ENCODE data around the gene CWC27.
"Not testable (repeated sequence)": the region's sequence is repeated elsewhere in the genome, so short reads cannot be mapped to it uniquely, and the experiment has no call there.

CWC27 gene

GRCh38 chr5:64789457-64789856, 20.7 kb downstream of the CWC27 start:
- no peak for DNase-seq

DNA sequence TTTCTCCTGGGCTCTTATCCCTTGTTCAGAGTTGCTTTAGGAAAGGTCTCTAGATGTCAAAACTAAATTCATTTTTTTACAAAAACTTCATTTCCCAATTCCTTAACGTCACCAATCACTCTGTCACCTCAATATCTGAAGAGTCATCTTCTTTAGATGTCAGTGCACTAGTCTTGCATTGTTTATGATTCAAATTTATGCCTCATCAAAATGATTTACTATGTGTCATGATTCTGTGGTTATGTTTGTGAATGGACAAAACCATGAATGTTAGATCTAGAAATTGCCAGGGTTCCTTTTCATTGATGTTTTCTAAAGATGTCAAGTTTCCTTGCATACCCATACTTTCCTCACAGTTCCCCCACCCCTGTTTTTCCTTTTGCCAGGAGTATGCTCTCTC, 21.5 kb downstream of the CWC27 start:
- no peak for DNase-seq

DNA sequence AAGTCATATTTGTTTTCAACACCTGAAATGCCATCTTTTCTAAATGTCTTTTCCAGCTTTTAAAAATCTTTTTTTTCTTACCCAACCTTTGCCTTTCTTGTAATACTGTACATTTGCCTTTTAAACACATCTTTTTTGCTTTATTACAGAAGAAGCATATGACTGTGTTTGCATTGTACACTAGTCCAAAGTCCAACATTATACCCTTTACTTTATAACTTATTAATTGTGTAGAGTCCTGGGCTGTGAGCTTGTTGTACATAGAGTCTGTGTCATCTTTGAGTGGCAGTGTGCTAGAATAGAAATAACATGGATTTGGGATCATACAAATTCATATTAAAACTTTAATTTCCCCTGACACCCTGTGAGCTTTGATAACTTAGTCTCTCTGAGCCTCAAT, 23.7 kb downstream of the CWC27 start:
- DNase-seq = no peak

GRCh38 chr5:64794053-64794770, 25.5 kb downstream of the CWC27 start:
- no peak for DNase-seq

DNA sequence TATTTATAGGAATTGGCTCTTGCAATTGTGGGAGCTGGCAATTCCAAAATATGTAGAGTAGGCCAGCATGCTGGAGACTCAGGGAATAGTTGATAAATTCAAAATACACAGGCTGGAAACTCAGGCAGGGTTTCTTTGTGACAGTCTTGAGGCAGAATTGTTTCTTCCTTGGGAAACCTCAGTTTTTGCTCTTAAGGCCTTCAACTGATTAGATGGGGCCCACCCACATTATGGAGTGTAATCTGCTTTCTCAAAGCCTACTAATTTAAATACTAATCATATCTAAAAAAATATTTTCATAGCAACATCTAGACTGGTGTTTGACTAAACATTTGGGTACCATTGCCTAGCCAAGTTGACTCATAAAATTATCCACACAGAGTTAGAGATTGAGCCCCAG, 27.6 kb downstream of the CWC27 start:
- no peak for DNase-seq

- DNase-seq = no peak
Observed at GRCh38 chr5:64800926-64801325, 32.2 kb downstream of the CWC27 start.

DNA sequence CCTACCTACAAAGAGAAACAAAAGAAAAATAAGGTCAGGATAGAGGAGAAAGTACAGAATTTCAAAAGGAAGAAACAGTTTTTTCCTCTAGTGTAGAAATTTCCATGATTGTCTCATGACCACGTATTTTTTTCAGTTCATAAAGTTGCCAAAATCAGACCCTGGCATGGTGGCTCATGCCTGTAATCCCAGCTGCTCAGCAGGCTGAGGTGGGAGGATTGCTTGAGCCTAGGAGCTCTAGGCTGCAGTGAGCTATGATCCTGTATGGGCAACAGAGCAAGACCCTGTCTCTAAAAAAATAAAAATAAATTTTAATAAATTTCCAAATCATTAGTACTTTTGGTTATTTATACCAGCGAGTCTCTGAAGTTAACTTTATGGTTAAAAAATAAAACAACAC, 37.8 kb downstream of the CWC27 start:
- no peak for DNase-seq

- no peak for DNase-seq
Observed at GRCh38 chr5:64807520-64807919, 38.8 kb downstream of the CWC27 start.

GRCh38 chr5:64811050-64811640, 42.4 kb downstream of the CWC27 start:
- peak; percentile 55 for DNase-seq

DNA sequence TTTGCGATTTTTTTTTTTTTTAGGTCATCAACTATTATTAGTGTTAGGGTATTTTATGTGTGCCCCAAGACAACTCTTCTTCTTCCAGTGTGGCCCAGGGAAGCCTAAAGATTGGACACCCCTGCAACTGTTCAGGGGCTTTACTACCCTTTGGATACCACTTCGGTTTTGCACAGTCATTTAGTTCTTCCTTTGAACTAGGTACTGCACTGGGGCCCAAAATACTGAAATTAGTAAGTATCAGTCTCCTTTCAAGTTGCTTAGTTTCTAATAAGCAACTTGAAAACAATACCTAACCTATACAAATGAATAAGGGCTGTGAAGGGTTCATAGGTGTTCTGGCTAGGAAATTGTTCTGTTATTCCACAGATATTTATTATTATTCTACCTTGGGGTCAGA, 45.3 kb downstream of the CWC27 start:
- no peak for DNase-seq

DNA sequence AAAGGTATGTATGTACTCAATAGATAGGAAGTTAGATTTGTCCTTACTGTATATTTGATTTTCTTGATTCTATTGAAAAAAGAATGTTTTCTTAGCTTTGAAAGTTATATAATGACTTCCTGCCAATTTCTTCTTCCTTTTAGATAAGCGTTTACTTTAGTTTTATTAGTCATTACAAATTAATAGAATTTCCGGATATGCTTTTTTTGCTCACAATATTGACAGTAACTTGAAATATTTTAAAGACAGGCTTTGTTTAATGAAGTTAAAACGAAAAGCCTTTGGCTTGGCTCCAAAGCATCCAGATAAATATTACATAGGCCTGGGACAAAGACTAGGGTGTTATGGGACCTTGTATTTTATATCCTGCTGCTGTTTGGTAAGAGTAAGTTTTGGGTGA, 49.5 kb downstream of the CWC27 start:
- DNase-seq = no peak

DNA sequence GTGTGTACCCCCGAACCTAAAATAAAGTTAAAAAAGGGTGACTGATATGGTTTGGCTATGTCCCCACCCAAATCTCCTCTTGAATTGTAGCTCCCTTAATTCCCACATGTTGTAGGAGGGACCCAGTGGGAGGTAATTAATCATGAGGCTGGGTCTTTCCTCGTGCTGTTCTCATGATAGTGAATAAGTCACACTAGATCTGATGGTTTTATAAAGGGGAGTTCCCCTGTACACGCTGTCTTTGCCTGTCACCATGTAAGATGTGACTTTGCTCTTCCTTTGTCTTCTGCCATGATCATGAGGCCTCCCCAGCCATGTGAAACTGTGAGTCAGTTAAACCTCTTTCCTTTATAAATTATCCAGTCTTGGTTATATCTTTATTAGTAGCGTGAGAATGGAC, 50.6 kb downstream of the CWC27 start:
- DNase-seq = not testable (repeated sequence)

DNA sequence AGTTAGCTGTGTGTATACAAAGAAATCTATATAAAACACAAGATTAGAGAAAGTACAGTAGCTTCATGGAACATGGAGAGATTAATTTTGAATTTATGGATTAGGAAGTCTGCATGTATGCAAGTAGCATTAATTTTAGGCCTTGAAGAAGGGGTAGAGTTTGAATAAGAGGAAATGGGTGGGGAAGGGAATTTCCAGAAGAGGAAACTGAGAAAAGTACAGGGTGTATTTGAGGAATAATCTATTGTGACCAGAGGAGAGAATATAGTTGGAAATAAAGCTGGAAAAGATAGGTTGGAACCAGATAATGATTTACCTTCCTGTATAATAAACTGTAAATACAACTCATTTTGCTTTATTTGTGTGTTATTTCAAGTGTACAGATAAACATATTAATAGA, 53.6 kb downstream of the CWC27 start:
- DNase-seq = no peak

DNA sequence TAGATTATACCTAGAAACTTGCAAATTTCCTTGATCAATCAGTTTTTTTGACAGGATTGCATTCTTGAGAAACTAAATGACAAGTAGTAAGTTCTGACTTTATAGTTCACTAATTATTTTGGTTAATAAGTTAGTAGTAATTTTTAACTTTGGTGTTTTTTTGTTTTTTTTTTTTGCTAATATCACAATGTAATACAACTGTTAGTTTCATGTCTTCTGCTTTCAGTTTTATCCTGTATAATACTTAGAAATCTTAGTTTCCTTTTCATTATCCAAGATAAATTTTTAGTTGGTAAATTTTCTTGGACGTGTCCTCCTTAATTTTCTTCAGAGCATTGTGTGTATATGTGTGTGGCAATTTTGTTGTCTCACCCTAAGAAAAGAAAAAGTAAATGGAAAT, 57.8 kb downstream of the CWC27 start:
- DNase-seq = no peak

DNA sequence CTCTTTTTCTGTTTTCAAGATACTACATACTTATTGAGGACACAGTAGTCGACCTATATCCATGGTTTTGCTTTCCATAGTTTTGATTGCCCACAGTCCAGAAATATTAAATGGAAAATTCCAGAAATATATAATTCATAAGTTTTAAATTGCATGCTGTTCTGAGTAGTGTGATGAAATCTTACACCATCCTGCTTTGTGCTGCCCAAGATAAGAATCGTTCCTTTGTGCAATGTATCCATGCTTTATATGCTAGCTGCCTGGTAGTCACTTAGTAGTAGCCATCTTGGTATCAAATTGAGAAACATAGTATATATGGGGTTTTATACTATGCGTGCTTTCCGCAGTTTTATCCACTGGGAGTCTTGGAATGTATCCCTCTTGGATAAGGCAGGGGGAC, 59.0 kb downstream of the CWC27 start:
- DNase-seq = no peak

DNA sequence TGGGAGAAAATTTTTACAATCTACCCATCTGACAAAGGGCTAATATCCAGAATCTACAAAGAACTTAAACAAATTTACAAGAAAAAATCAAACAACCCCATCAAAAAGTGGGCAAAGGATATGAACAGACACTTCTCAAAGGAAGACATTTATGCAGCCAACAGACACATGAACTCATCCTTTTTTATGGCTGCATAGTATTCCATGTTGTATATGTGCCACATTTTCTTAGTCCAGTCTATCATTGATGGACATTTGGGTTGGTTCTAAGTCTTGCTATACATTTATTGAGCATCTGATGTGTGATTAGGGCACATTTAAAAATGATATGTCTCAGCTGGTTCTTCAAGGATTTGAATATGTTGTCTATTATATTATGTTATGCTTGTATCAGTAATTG, 61.9 kb downstream of the CWC27 start:
- DNase-seq = not testable (repeated sequence)

GRCh38 chr5:64831996-64832395, 63.3 kb downstream of the CWC27 start:
- no peak for DNase-seq

- no peak for DNase-seq
Observed at GRCh38 chr5:64834037-64834436, 65.3 kb downstream of the CWC27 start.

DNA sequence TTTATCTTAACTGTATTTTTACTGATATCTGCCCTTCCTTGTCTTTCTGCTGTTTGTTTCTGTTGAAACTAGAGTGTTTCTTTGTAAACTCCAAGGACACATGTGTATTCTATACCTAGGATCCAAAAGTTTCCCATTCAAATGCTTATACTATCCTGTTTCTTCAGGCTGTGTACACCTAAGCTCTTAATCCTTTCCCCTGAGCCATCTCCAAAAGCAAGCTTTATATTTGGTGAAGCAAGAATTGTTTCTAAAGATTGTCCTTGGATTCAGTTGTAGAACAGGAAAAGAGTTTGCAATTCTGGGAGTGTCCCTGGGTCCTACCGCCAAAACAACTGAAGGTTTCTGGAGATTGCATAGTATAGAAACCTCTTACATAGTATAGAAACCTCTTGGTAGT, 65.9 kb downstream of the CWC27 start:
- no peak for DNase-seq

GRCh38 chr5:64835266-64835665, 66.5 kb downstream of the CWC27 start:
- DNase-seq = no peak

GRCh38 chr5:64836190-64836755, 67.5 kb downstream of the CWC27 start:
- no peak for DNase-seq

DNA sequence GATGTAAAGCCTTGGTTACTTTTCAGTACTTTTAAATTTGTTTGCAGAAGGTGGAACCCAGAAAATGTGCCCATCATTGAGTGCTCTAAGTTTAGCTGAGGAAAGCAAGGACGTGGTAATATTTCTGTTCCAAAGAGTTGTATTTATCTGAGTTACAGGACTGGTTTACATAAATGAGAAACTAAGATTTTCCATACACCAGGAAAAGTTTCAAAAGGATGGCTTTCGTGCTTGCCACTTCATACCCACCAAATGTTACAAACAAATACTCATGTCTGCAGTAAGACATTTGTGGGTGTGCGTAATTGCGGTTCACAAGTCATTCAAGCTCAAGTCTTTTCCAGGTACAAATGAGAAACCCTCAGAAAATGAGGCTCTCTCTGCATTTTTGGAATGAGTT, 68.1 kb downstream of the CWC27 start:
- no peak for DNase-seq

- no peak for DNase-seq
Observed at GRCh38 chr5:64838376-64838775, 69.6 kb downstream of the CWC27 start.

GRCh38 chr5:64838803-64839202, 70.1 kb downstream of the CWC27 start:
- no peak for DNase-seq

DNA sequence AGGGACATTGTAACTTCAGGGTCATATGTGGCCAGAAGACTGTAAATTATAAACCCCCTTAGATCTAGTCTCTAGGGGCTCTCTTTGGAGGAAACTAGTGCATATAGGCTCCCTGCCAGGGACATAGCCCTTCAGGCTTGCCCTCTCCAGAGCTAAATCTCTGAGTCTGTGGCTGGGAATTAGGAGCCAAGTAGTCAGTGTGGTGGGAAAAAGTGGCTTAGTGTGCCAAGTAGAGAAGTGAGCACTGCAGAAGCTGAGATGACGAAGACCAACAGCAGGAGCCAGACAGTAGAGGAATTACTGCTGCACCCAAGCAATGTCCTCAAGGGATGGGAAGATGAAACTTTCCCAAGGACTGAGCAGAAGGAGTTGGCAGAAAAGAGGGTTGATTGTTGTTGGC, 71.2 kb downstream of the CWC27 start:
- DNase-seq = no peak

Data from NCI-H748 treated with DMSO at 0.1 percent for 48 hours (cell line).